ENCODE results near the gene SH3GL3.

- no peak for TF ChIP-seq CTCF (conservative IDR thresholded peaks at IDR 0.05 in 1 of 2, IDR thresholded peaks at IDR 0.05 in 1 of 2; ENCODE audit: extremely low read depth in 1 of 2, insufficient read depth in 1 of 2, low read depth in 1 of 2, low read length in 2 of 2)
- TF ChIP-seq EZH2 (IDR thresholded peaks at IDR 0.05; ENCODE audit: borderline replicate concordance, low read length), result no peak
These were observed 48.5 kb upstream of the SH3GL3 start for GRCh38 chr15:83398626-83399025.

Data from mammary epithelial cell (primary cell).